ENCODE data around the gene KRTAP25-1. TPM values are rescaled to one million over a fixed set of nuclear protein-coding genes. Genes with fewer than 3 reads are reported as not detected.

Gene KRTAP25-1
- total RNA-seq, 1 experiment from 2014 or later, result not detected

- Mint-ChIP-seq H3K27ac (peak overlapping the region in 1 of 3 experiments; percentile 60; a peak in 1 of 7 replicates), H3K4me3 (no peak overlapping the region), H3K9me3 (peaks cover 12 to 15% of the 10 kb centered on the region in 2 experiments; a peak in 4 of 5 replicates), H3K36me3 (ENCODE audit: insufficient read depth in 1 of 3, low read depth in 3 of 3) (peaks cover 0 to 10% (median 5%) of the 10 kb centered on the region in 3 experiments; a peak in 4 of 7 replicates), H3K4me1 (peaks cover 5 to 8% of the 10 kb centered on the region in 2 experiments; a peak in 3 of 4 replicates), H3K27me3 (ENCODE audit: low read depth) (no peaks in the 10 kb centered on the region)
- Histone ChIP-seq H4K5ac (ENCODE audit: insufficient read length, low read depth, low read length) (no peak overlapping the region), H3K18ac (ENCODE audit: insufficient read length, low read depth, low read length) (no peak overlapping the region), H2BK20ac (ENCODE audit: low read depth, low read length, poor library complexity, severe bottlenecking) (no peak overlapping the region), H4K91ac (ENCODE audit: insufficient read length, low read depth, low read length) (no peak overlapping the region), H3K79me2 (ENCODE audit: insufficient read depth, low read length) (no peaks in the 10 kb centered on the region), H2BK5ac (ENCODE audit: insufficient read length, low read length) (no peak overlapping the region), H3K4me1 (ENCODE audit: insufficient read depth, low read length) (no peaks in the 10 kb centered on the region), H2AFZ (ENCODE audit: low read length) (no peak overlapping the region), H4K8ac (replicated peaks; ENCODE audit: insufficient read length, low read depth, low read length) (no peak overlapping the region), H3K27ac (ENCODE audit: insufficient read length, low read depth, low read length) (no peak overlapping the region), H3T11ph (ENCODE audit: low read length) (no peak overlapping the region), H3K4ac (ENCODE audit: low read depth, low read length) (no peak overlapping the region), H3K23ac (ENCODE audit: insufficient read length, low read depth, low read length) (no peak overlapping the region), H2BK12ac (ENCODE audit: insufficient read length, low read depth, low read length) (no peak overlapping the region), H3K9ac (ENCODE audit: extremely low read depth, insufficient read length, low read length) (no peak overlapping the region), H3K27me3 (ENCODE audit: insufficient read depth, low read length) (no peaks in the 10 kb centered on the region), H2BK120ac (ENCODE audit: low read depth, low read length, poor library complexity, severe bottlenecking) (no peak overlapping the region), H4K20me1 (ENCODE audit: control insufficient read depth, insufficient read depth, insufficient read length) (no peaks in the 10 kb centered on the region), H2BK15ac (ENCODE audit: low read depth, low read length) (no peak overlapping the region; the same call in 1 of the 2 replicates), H2AK5ac (ENCODE audit: insufficient read length, low read length) (no peak overlapping the region), H3K4me2 (ENCODE audit: insufficient read depth, insufficient read length, low read length) (no peak overlapping the region), H3K23me2 (ENCODE audit: insufficient read length, low read depth, low read length, poor library complexity, severe bottlenecking) (no peaks in the 10 kb centered on the region), H3K9me3 (ENCODE audit: control insufficient read depth, low read depth, low read length) (no peaks in the 10 kb centered on the region), H3K14ac (ENCODE audit: insufficient read depth, low read length) (no peak overlapping the region), H3K79me1 (ENCODE audit: insufficient read depth, low read depth, low read length, poor library complexity, severe bottlenecking) (no peaks in the 10 kb centered on the region), H3K56ac (ENCODE audit: insufficient read length, low read depth, low read length) (no peak overlapping the region)
- DNase-seq, result no peak
- TF ChIP-seq CTCF (conservative IDR thresholded peaks at IDR 0.05), result no peak
- no CpG with 5 or more reads among the region's 4 CpGs for WGBS (ENCODE audit: extremely low coverage, insufficient read length, low lambda C conversion rate)
Measured at GRCh38 chr21:30329203-30329875, 40.0 kb upstream of the KRTAP25-1 start.

Data from H9 (cell line).